ENCODE results near the gene RFWD3.

DNA sequence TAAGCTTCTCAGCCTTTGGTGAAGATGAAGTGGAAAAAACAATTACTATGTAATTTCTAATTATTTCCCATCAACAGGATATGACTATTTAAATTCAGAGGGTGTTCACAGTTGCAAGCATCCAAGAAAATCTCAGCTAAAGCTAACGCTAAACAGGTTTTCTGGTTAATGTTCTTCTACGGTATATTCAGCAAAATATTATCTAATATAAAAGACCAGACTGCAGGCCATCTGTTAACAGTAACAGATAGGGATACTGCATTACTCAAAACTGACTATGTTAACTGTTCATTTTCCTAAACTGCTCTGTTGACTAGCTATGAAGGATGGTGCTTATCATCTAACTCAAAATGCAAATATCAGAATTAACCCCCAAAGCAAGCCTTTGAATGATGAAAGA, 92.5 kb downstream of the RFWD3 start:
- TF ChIP-seq POLR2A (IDR thresholded peaks at IDR 0.05): no peak
- TF ChIP-seq, protein P1, sequence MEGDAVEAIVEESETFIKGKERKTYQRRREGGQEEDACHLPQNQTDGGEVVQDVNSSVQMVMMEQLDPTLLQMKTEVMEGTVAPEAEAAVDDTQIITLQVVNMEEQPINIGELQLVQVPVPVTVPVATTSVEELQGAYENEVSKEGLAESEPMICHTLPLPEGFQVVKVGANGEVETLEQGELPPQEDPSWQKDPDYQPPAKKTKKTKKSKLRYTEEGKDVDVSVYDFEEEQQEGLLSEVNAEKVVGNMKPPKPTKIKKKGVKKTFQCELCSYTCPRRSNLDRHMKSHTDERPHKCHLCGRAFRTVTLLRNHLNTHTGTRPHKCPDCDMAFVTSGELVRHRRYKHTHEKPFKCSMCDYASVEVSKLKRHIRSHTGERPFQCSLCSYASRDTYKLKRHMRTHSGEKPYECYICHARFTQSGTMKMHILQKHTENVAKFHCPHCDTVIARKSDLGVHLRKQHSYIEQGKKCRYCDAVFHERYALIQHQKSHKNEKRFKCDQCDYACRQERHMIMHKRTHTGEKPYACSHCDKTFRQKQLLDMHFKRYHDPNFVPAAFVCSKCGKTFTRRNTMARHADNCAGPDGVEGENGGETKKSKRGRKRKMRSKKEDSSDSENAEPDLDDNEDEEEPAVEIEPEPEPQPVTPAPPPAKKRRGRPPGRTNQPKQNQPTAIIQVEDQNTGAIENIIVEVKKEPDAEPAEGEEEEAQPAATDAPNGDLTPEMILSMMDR (IDR thresholded peaks at IDR 0.05): no peak

Data from thyroid gland (tissue), 4 donors.